Neural progenitor cell (in vitro differentiated cells): ENCODE data around the gene DNAH3.

Source experiments
- EZH2 ChIP-seq: fragments of 200-600 bp; sonication (generic); IDR thresholded peaks from 2 replicates; pipeline ENCODE4 v1.6.1; 2017; ENCODE audit warnings: antibody characterized with exemption, mild to moderate bottlenecking, moderate library complexity
- EZH2phosphoT487 ChIP-seq: fragments of 200-600 bp; sonication (generic); IDR thresholded peaks from 2 replicates; pipeline ENCODE4 v1.6.1; 2017; ENCODE audit warnings: antibody characterized with exemption
- TF ChIP-seq, protein P1 (sequence below): fragments of 200-600 bp; sonication (generic); IDR thresholded peaks from 2 replicates; pipeline ENCODE4 v1.5.1; 2017; ENCODE audit warnings: antibody characterized with exemption, mild to moderate bottlenecking

DNA sequence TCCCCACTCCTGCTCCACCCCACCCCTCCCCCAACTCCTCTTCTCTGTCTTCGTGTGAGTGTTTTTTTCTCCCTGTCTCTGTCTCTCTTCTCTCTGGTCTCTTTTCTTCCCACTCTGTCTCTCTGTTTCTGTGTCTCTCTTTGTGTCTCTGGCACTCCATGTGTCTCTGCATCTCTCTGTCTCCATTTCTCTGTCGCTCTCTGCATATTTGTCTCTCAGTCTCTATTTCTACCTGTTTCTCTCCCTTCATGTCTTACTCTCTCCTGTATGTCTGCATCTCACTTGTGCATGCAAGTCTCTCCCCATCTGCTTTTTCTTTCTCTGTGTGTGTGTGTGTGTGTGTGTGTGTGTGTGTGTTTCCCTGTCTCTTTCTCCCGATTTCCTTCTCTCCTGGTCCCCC lies 181.9 kb downstream of the DNAH3 start:
- TF ChIP-seq EZH2phosphoT487: no peak
- TF ChIP-seq EZH2: no peak
- TF ChIP-seq, protein P1, sequence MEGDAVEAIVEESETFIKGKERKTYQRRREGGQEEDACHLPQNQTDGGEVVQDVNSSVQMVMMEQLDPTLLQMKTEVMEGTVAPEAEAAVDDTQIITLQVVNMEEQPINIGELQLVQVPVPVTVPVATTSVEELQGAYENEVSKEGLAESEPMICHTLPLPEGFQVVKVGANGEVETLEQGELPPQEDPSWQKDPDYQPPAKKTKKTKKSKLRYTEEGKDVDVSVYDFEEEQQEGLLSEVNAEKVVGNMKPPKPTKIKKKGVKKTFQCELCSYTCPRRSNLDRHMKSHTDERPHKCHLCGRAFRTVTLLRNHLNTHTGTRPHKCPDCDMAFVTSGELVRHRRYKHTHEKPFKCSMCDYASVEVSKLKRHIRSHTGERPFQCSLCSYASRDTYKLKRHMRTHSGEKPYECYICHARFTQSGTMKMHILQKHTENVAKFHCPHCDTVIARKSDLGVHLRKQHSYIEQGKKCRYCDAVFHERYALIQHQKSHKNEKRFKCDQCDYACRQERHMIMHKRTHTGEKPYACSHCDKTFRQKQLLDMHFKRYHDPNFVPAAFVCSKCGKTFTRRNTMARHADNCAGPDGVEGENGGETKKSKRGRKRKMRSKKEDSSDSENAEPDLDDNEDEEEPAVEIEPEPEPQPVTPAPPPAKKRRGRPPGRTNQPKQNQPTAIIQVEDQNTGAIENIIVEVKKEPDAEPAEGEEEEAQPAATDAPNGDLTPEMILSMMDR: no peak
